Fibroblast of lung (primary cell): ENCODE results near the gene HOXA7. TPM values are rescaled to one million over a fixed set of nuclear protein-coding genes. Genes with fewer than 3 reads are reported as not detected.

Experiments used
- polyA plus RNA-seq, 2 donors: library from polyadenylated mRNA; depleted of rRNA in 1 of 2; stranded (reverse) in 1 of 2; unstranded in 1 of 2; fragments of >200 nt; gene quantifications; 2 replicates each; pipeline ENCODE4 v1.2.1, GENCODE V29; 2011 to 2012; ENCODE audit warnings: missing spikeins in 1 of 2
- total RNA-seq: library from RNA; depleted of rRNA; stranded (reverse); fragments of >200 nt; gene quantifications from 2 replicates; pipeline ENCODE4 v1.2.1, GENCODE V29; 2014

HOXA7 gene
- total and polyA plus RNA-seq, 2 donors (not counting 1 experiment from before 2014, with no cell fraction given): 1.2 to 5.3 TPM

Other genes starting within 250 kb of the HOXA7 start
- 0.50 and 0.51 TPM in 2 replicates for gene HOXA1, start 60.7 kb downstream of the HOXA7 start, total RNA-seq
- 0.58 and 0.83 TPM in 2 replicates for gene HOXA1, start 60.7 kb downstream of the HOXA7 start, polyA plus RNA-seq
- gene HOXA2, start 54.0 kb downstream of the HOXA7 start, total RNA-seq: 1.0 and 1.3 TPM in 2 replicates
- gene HOXA2, start 54.0 kb downstream of the HOXA7 start, polyA plus RNA-seq: 2.3 and 2.6 TPM in 2 replicates
- gene HOXA4, start 25.9 kb downstream of the HOXA7 start, total RNA-seq: 0.33 and 0.51 TPM in 2 replicates
- gene HOXA4, start 25.9 kb downstream of the HOXA7 start, polyA plus RNA-seq: 2.4 and 3.6 TPM in 2 replicates
- gene HOXA5, start 13.0 kb downstream of the HOXA7 start, total RNA-seq: 18.3 and 22.1 TPM in 2 replicates
- gene HOXA5, start 13.0 kb downstream of the HOXA7 start, polyA plus RNA-seq: 16.6 and 35.6 TPM in 2 replicates
- gene HOXA6, start 8.9 kb downstream of the HOXA7 start, total RNA-seq: 3.6 and 4.4 TPM in 2 replicates
- gene HOXA6, start 8.9 kb downstream of the HOXA7 start, polyA plus RNA-seq: 0.70 and 1.2 TPM in 2 replicates
- 1.5 TPM in 2 replicates for gene HOXA3, start 4.1 kb downstream of the HOXA7 start, total RNA-seq
- 0.44 and 0.68 TPM in 2 replicates for gene HOXA3, start 4.1 kb downstream of the HOXA7 start, polyA plus RNA-seq
- under 0.01 TPM in 1 of 2 replicates, not detected in the other for gene HOXA9, start 8.9 kb upstream of the HOXA7 start, total RNA-seq
- gene HOXA9, start 8.9 kb upstream of the HOXA7 start, polyA plus RNA-seq: 0.08 and 0.11 TPM in 2 replicates
- under 0.01 and 0.17 TPM in 2 replicates for gene HOXA10, start 17.6 kb upstream of the HOXA7 start, total RNA-seq
- gene HOXA10, start 17.6 kb upstream of the HOXA7 start, polyA plus RNA-seq: 0.25 and 1.00 TPM in 2 replicates
- not detected in 2 replicates for gene HOXA11, start 28.6 kb upstream of the HOXA7 start, total RNA-seq
- 0.03 and 0.18 TPM in 2 replicates for gene HOXA11, start 28.6 kb upstream of the HOXA7 start, polyA plus RNA-seq
- gene HOXA13, start 43.4 kb upstream of the HOXA7 start, total RNA-seq: not detected in 2 replicates
- not detected in 2 replicates for gene HOXA13, start 43.4 kb upstream of the HOXA7 start, polyA plus RNA-seq
- gene EVX1, start 86.1 kb upstream of the HOXA7 start, total RNA-seq: not detected in 2 replicates
- gene EVX1, start 86.1 kb upstream of the HOXA7 start, polyA plus RNA-seq: not detected in 2 replicates